Measurements from ENCODE around the gene HOXC4.
A peak's percentile ranks its signal among the peaks of the same experiment; 100 is the strongest.
"Not testable (repeated sequence)": the region's sequence is repeated elsewhere in the genome, so short reads cannot be mapped to it uniquely, and the experiment has no call there.

Gene HOXC4

GRCh38 chr12:54035568-54036264 lies 17.9 kb upstream of the HOXC4 start:
- no peak for DNase-seq
- Mint-ChIP-seq H3K27ac (no peak overlapping the region), H3K4me1 (ENCODE audit: low read depth in 2 of 2) (peaks cover 13 to 17% of the 10 kb centered on the region in 2 donors), H3K36me3 (ENCODE audit: insufficient read depth) (peaks cover 22% of the 10 kb centered on the region), H3K27me3 (peaks cover 78 to 100% of the 10 kb centered on the region in 2 donors), H3K4me3 (peak overlapping the region in 1 of 2 donors; percentile 66), H3K9me3 (no peaks in the 10 kb centered on the region)
- ATAC-seq (replicated peaks): no peak

- DNase-seq: no peak
- H3K27me3 Mint-ChIP-seq: peaks cover 71 to 100% of the 10 kb centered on the region in 2 donors
- no peak overlapping the region for H3K27ac Mint-ChIP-seq
- peaks cover 18% of the 10 kb centered on the region for H3K36me3 Mint-ChIP-seq (ENCODE audit: insufficient read depth)
- H3K4me3 Mint-ChIP-seq: no peak overlapping the region
- no peaks in the 10 kb centered on the region for H3K9me3 Mint-ChIP-seq
- ATAC-seq (replicated peaks): no peak
- H3K4me1 Mint-ChIP-seq (ENCODE audit: low read depth in 2 of 2): peaks cover 13 to 17% of the 10 kb centered on the region in 2 donors
Observed at GRCh38 chr12:54036620-54037359, 16.8 kb upstream of the HOXC4 start.

- Mint-ChIP-seq H3K4me1 (ENCODE audit: low read depth in 2 of 2) (peaks cover 11 to 16% of the 10 kb centered on the region in 2 donors), H3K36me3 (ENCODE audit: insufficient read depth) (peaks cover 13% of the 10 kb centered on the region), H3K27me3 (peaks cover 63 to 100% of the 10 kb centered on the region in 2 donors), H3K4me3 (no peak overlapping the region), H3K9me3 (no peaks in the 10 kb centered on the region), H3K27ac (no peak overlapping the region)
- ATAC-seq (replicated peaks): no peak
- no peak for DNase-seq
Observed at GRCh38 chr12:54037360-54038283, 16.0 kb upstream of the HOXC4 start.

- DNase-seq: no peak
- H3K27ac Mint-ChIP-seq: no peak overlapping the region
- peaks cover 7% of the 10 kb centered on the region for H3K36me3 Mint-ChIP-seq (ENCODE audit: insufficient read depth)
- H3K9me3 Mint-ChIP-seq: no peaks in the 10 kb centered on the region
- no peak overlapping the region for H3K4me3 Mint-ChIP-seq
- ATAC-seq (replicated peaks): no peak
- peaks cover 7 to 8% of the 10 kb centered on the region in 2 donors for H3K4me1 Mint-ChIP-seq (ENCODE audit: low read depth in 2 of 2)
- H3K27me3 Mint-ChIP-seq: peaks cover 55 to 100% of the 10 kb centered on the region in 2 donors
Observed at GRCh38 chr12:54038284-54038870, 15.3 kb upstream of the HOXC4 start.

- Mint-ChIP-seq H3K36me3 (ENCODE audit: insufficient read depth) (peaks cover 4% of the 10 kb centered on the region), H3K27me3 (peaks cover 59 to 100% of the 10 kb centered on the region in 2 donors), H3K4me1 (ENCODE audit: low read depth in 2 of 2) (peaks cover 5 to 11% of the 10 kb centered on the region in 2 donors), H3K4me3 (no peak overlapping the region), H3K27ac (no peak overlapping the region), H3K9me3 (no peaks in the 10 kb centered on the region)
- DNase-seq: no peak
- ATAC-seq (replicated peaks): no peak
Observed at GRCh38 chr12:54038871-54039414, 14.7 kb upstream of the HOXC4 start.

- ATAC-seq (replicated peaks) (no peak), DNase-seq (no peak)
- Mint-ChIP-seq H3K4me3 (no peak overlapping the region), H3K36me3 (ENCODE audit: insufficient read depth) (peaks cover 4% of the 10 kb centered on the region), H3K27ac (no peak overlapping the region), H3K9me3 (no peaks in the 10 kb centered on the region), H3K4me1 (ENCODE audit: low read depth in 2 of 2) (peaks cover 4 to 13% of the 10 kb centered on the region in 2 donors), H3K27me3 (peaks cover 65 to 100% of the 10 kb centered on the region in 2 donors)
Observed at GRCh38 chr12:54039417-54040147, 14.1 kb upstream of the HOXC4 start.

- DNase-seq (no peak), ATAC-seq (replicated peaks) (no peak)
- Mint-ChIP-seq H3K27ac (no peak overlapping the region), H3K27me3 (peaks cover 66 to 100% of the 10 kb centered on the region in 2 donors), H3K4me1 (ENCODE audit: low read depth in 2 of 2) (peaks cover under 1 to 10% of the 10 kb centered on the region in 2 donors), H3K4me3 (no peak overlapping the region), H3K36me3 (ENCODE audit: insufficient read depth) (peaks cover under 1% of the 10 kb centered on the region), H3K9me3 (no peaks in the 10 kb centered on the region)
Observed at GRCh38 chr12:54040148-54040494, 13.5 kb upstream of the HOXC4 start.

GRCh38 chr12:54040648-54041047 lies 13.0 kb upstream of the HOXC4 start:
- no peak for ATAC-seq (replicated peaks)
- H3K4me1 Mint-ChIP-seq (ENCODE audit: low read depth in 2 of 2): peaks cover 0 to 10% of the 10 kb centered on the region in 2 donors
- DNase-seq: no peak
- H3K27ac Mint-ChIP-seq: no peak overlapping the region
- no peaks in the 10 kb centered on the region for H3K9me3 Mint-ChIP-seq
- peaks cover 66 to 100% of the 10 kb centered on the region in 2 donors for H3K27me3 Mint-ChIP-seq
- H3K36me3 Mint-ChIP-seq (ENCODE audit: insufficient read depth): no peaks in the 10 kb centered on the region
- no peak overlapping the region for H3K4me3 Mint-ChIP-seq

GRCh38 chr12:54041097-54041690 lies 12.4 kb upstream of the HOXC4 start:
- no peaks in the 10 kb centered on the region for H3K36me3 Mint-ChIP-seq (ENCODE audit: insufficient read depth)
- DNase-seq (no peak), ATAC-seq (replicated peaks) (no peak)
- H3K27ac Mint-ChIP-seq: no peak overlapping the region
- H3K4me1 Mint-ChIP-seq (ENCODE audit: low read depth in 2 of 2): peaks cover 0 to 10% of the 10 kb centered on the region in 2 donors
- no peaks in the 10 kb centered on the region for H3K9me3 Mint-ChIP-seq
- peaks cover 68 to 100% of the 10 kb centered on the region in 2 donors for H3K27me3 Mint-ChIP-seq
- H3K4me3 Mint-ChIP-seq: no peak overlapping the region

GRCh38 chr12:54042033-54042432 lies 11.6 kb upstream of the HOXC4 start:
- ATAC-seq (replicated peaks); H3K36me3 Mint-ChIP-seq (ENCODE audit: insufficient read depth); H3K9me3 Mint-ChIP-seq; H3K27ac Mint-ChIP-seq; DNase-seq; H3K4me3 Mint-ChIP-seq: not testable (repeated sequence)
- Mint-ChIP-seq H3K27me3 (peaks cover 75 to 100% of the 10 kb centered on the region in 2 donors), H3K4me1 (ENCODE audit: low read depth in 2 of 2) (peaks cover 4 to 14% of the 10 kb centered on the region in 2 donors)

GRCh38 chr12:54042970-54043853 lies 10.4 kb upstream of the HOXC4 start:
- Mint-ChIP-seq H3K9me3 (no peaks in the 10 kb centered on the region), H3K4me3 (no peak overlapping the region), H3K36me3 (ENCODE audit: insufficient read depth) (no peaks in the 10 kb centered on the region), H3K27ac (no peak overlapping the region), H3K4me1 (ENCODE audit: low read depth in 2 of 2) (peaks cover 5 to 16% of the 10 kb centered on the region in 2 donors), H3K27me3 (peaks cover 75 to 100% of the 10 kb centered on the region in 2 donors)
- DNase-seq (no peak), ATAC-seq (replicated peaks) (no peak)
